HG02970 (cell line): ENCODE data around the gene GFAP.
A peak's percentile ranks its signal among the peaks of the same experiment; 100 is the strongest.
"Not testable (repeated sequence)": the region's sequence is repeated elsewhere in the genome, so short reads cannot be mapped to it uniquely, and the experiment has no call there.

Experiments
- ATAC-seq: cut with Tn5 transposase; IDR thresholded peaks from one replicate; pipeline ENCODE4 v1.9.1; 2021; ENCODE audit warnings: mild to moderate bottlenecking, moderate library complexity, moderate number of reproducible peaks; ENCODE audit not compliant: unreplicated experiment, low FRiP score

The GFAP gene

DNA sequence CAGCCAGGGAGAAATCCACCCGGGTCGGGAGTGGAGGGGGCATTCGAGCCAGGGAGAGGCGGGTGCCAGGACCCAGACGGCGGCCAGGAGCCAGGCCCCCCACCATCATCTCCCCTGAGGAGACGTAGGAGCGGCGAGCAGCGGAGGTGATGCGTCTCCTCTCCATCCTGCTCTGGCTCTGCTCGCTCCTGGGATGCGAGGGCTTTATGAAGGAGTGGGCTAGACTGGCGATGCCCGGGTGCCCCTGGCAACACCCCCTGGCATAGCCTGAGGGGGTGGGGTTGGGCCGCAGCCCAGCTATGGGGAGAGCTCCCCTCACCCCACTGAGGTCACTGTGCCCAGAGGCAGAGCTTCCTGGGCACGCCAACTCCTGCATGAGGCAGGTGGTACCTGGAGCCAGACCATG is at the start of gene GFAP:
GFAP (minus strand) TSS at position 180 of the 406 bp plus-strand sequence; CDS start at position 166, 14 bp downstream.
- no peak for ATAC-seq

DNA sequence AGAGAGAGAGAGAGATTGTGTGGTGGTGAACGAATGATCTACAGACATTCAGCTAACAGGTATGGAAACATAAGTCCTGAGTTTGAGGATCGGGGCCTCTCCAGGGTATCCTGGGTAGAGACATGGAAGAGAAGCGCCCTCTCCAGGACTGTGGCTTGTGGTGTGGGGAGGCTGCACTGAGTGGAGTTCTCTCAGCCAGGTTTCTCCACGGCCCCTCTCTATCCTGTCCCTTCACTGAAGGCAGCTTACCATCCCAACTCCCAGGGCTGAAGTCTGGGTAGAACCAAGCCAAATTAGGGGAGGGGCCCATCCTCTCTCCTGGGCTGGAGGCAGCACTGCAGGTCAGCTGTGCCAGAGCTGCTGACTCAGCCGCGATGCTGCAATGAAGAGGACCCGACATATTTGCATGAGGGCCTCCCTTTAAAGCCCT is 46.6 kb upstream of the GFAP start:
- ATAC-seq = no peak

DNA sequence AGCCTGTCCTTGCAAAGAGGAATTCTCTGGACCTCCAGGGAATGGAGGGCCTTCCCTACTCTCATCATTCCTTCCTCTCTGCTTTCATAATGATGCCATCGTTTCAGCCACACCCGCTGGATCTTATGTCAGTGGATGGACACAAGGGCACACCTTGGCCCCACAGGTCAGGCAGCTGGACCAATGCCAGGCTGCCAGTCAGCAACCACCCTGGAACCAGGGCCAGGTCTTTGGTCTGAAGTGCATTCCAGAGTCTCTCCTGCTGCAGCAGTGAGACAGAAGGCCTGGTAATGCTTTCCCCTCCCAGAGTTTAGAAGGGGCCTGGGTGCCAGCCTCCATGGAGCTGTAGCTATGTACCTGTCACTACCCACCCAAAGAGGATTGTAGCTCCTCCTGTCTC is 45.4 kb upstream of the GFAP start:
- no peak for ATAC-seq

GRCh38 chr17:44959821-44960531 is 44.7 kb upstream of the GFAP start:
- no peak for ATAC-seq

DNA sequence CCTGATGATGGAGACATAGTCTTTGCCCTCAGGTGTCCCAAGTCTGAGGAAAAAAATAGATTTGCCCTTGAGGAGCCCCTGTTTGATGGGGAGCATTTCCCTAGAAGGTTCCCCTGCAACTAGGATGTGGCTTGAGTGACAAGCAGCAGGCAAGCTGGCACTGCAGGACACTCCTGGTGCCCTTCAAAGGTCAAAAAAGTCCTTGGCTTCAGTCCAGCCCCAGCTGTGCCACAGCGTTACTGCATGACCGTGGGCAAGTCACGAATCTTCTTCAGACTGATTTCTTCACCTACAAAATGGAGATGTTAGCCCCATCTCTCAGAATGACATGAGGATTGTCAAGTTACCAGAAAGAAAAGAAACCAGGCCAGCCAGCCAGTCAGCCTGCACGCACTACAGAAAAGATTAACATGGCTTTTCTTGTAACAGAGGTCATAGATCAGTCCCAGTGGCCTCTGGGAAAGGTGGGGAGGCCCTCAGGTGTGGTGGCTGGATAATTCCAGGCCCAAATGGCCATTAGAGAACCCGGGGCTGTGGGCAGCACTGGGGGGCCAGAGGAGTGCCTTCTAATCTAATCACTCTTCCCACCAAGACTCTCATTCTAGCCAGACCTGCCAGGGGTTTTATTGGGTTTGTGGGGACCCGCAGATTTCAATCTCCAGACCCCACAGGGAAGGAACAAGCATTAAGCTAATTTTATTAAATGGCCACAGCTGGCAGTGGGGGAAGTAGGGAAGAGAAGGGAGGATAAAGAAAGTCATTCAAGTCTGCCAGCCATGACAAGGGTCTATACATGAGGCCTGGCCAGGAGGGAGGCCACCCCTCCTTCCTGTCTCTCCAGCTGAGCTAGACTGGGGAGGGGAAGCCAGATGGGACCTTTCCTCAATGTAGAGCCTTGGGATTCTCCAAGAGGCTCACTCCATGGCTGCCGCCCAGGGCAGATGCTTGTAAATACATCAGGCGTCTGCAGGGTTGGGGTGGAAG is 42.0 kb upstream of the GFAP start:
- no peak for ATAC-seq

DNA sequence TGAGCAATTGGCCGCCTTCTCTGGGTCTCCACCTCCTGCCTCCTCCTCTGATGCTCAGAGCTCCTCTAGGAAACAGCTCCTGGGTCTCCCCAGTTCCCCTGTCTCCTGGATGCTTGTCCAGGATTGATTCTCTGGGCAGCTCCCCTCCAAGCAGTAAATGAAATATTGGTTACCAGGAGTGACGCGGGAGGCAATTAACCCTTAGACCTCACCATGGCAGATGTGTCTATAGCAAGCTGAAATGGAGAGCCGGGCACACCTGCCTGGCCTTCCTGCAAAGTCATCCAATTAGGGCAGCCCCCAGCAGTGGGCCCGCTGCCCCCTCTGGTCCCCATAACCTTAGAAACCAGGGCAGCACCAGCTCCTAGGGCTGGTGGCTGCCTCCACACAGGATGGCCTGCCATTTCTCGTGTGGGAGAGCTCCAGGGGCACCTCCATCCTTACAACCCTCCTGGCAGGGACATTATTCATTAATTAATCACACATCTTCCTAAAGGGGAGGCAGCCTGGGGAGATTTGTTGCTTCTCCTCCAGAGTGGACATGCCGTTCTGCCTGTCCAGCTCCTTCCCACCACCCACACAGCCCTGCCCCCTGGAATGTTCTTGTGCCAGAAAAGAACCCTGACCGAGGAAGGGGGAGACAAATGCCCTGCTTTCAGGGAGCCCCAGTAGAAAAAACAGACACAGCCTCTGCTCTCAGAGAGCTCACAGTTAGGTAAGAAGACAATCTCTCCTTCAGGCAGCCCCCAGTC is 40.5 kb upstream of the GFAP start:
- ATAC-seq = no peak

- no peak for ATAC-seq
These were observed 37.7 kb upstream of the GFAP start for GRCh38 chr17:44952946-44953475.

DNA sequence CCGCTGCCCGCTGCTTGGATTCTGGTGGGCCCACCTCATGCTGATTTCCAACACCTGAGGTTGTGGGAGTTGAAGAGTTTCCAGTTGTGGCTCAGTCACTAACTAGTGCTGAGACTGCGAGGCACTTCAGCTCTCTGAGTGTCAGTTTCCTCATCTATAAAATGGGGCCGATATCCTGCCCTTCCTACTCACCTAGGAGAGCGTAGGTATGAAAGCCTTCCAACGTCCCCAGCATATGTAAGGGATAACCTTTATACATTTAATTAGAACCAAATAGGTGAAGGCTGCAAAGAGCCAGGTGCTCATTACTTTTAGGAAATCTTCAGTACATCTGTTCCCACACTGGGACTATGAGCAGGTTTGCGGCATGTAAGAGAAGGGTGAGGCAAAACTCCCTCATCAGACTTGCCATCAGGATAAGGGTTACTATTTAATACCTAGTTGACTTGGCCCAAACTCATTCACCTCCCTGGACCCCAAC is 33.1 kb upstream of the GFAP start:
- peak; percentile 9 for ATAC-seq

GRCh38 chr17:44947461-44948314 is 32.4 kb upstream of the GFAP start, which contains the start of gene KIF18B:
Gene KIF18B (minus strand): TSS chr17:44947773. CDS start chr17:44936344, 11,429 bp downstream.
- peak; percentile 62 for ATAC-seq

- not testable (repeated sequence) for ATAC-seq
These were observed 30.4 kb upstream of the GFAP start for GRCh38 chr17:44945652-44946051.

DNA sequence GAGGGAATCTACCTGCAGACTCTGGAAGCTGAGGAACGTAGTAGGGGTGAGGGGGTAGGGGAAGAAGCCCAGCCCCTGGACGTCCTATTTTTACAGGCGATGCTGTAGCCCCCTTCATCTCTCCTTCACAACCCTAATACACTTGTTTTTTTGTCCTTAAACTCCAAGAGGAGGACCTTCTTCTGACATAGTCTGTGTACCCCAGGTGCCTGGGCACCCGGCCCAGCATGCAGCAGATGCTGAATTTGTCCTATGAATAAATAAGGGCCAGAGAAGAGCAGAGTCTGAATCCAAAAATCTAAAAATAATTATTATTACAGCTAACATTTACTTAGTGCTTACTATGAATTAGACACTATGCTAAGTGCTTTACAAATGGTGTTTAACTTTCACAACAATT is 27.2 kb upstream of the GFAP start:
- no peak for ATAC-seq

DNA sequence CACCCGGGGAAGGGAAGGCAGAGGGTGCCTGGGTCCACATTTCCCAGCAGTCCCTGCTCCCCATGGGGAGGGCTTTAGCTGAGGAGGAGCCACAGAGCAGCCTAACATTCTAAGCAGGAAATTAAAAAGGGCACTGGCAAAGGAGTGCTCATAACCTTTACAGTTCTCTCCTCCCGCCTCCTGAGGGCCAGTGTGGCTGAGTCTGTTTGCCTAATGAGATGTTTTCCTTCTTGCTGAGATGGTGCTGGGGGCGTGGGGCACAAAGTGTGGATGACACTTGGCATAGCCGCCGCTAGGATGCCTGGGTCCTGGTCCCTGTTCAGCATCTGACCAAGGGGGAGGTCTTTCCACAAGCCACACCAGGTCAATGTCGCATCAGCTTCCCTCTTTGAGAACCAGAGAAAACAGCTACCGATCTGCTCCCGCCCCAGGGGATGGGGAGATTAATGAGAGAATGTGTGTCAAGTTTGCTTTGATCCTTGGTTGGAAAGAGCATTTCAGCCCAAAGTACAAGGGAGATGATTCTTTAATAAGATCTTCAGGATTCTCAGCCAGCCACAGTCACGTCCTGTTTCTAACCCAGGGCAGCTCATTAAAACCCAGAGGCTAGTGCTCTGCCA is 26.5 kb upstream of the GFAP start:
- ATAC-seq = no peak

- no peak for ATAC-seq
These were observed 25.5 kb upstream of the GFAP start for GRCh38 chr17:44940768-44941167.

- ATAC-seq = no peak
These were observed 25.0 kb upstream of the GFAP start for GRCh38 chr17:44940317-44940716.

DNA sequence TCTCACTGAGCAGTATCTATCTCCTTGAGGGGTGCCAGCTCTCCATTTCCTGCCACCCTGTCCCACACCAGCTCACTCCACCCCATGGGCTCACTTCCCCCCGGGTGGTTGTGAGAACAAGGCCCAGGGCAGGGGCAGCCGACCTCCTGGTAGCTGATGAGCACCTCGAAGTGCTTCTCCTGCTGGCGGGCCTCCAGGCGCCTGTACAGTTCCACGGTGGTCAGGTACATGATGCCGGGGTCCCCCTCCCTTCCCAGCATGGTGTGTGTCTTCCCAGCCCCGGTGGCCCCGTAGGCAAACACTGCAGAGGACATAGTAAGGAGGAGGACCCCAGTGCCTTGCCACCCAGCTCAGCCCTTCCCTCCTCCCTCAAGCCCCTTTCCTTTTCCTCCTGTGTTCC is 19.8 kb upstream of the GFAP start:
- ATAC-seq = no peak

GRCh38 chr17:44934745-44935105 is 19.4 kb upstream of the GFAP start:
- ATAC-seq = no peak

- no peak for ATAC-seq
These were observed 18.8 kb upstream of the GFAP start for GRCh38 chr17:44933824-44934744.

DNA sequence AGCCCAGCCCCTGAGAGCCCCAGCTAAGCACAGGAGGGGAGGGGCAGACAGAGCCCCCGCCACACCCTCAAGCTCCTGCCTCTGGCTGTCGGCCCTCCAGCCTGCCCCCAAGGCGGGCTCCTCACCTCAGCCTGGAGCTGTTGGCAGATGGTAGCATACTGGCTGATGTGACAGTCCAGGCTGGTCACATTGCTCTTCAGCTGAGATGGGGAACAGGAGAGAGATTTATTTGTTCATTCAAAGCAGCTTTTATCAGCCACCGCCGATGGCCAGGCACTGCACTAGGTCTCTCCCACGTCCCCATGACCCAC is 17.4 kb upstream of the GFAP start:
- no peak for ATAC-seq
